H1 (cell line): ENCODE measurements around the gene TNNI2. TPM values are rescaled to one million over a fixed set of nuclear protein-coding genes. Genes with fewer than 3 reads are reported as not detected.

Source experiments
- CTBP2 ChIP-seq: IDR thresholded peaks from 2 replicates; pipeline ENCODE4 v1.7.0; 2011; ENCODE audit warnings: borderline replicate concordance, mild to moderate bottlenecking, moderate library complexity, mixed read lengths, low read length; ENCODE audit not compliant: insufficient read depth, insufficient read length
- EZH2 ChIP-seq: fragments of 200-600 bp; sonication (generic); IDR thresholded peaks from 2 replicates; pipeline ENCODE4 v1.7.1; 2012; ENCODE audit warnings: low read depth, mild to moderate bottlenecking, moderate library complexity, low read length, inconsistent platforms; ENCODE audit not compliant: severe bottlenecking
- JUN ChIP-seq: IDR thresholded peaks from 2 replicates; pipeline ENCODE4 v1.6.1; 2011; ENCODE audit warnings: low read depth, mild to moderate bottlenecking, improper control_type of control experiment, low read length
- JUND ChIP-seq: IDR thresholded peaks from 2 replicates; pipeline ENCODE4 v1.6.1; 2011; ENCODE audit warnings: mild to moderate bottlenecking, improper control_type of control experiment, low read length
- RAD21 ChIP-seq, 2 experiments: IDR thresholded peaks in 1 of 2; conservative IDR thresholded peaks in 1 of 2; 2 replicates each; pipeline ENCODE4 v1.6.1; 2011; ENCODE audit warnings: low read depth in 2 of 2, low read length in 2 of 2, improper control_type of control experiment in 1 of 2, inconsistent platforms in 1 of 2, mild to moderate bottlenecking in 1 of 2, moderate library complexity in 1 of 2
- TAF1 ChIP-seq: IDR thresholded peaks from 2 replicates; pipeline ENCODE4 v1.6.1; 2011; ENCODE audit warnings: mild to moderate bottlenecking, low read depth, low read length
- TEAD4 ChIP-seq: IDR thresholded peaks from 2 replicates; pipeline ENCODE4 v1.6.1; 2012; ENCODE audit warnings: low read depth, low read length, inconsistent platforms, mixed read lengths
- polyA plus RNA-seq, 7 experiments: library from polyadenylated mRNA; depleted of rRNA in 3 of 7; stranded (reverse) in 5 of 7; unstranded in 2 of 7; fragments of >200 nt in 5 of 7; fragments of 200-250 nt in 2 of 7; gene quantifications; 1 replicate in 5 of 7; 2 replicates in 1 of 7; 4 replicates in 1 of 7; pipeline versions ENCODE4 v1.2.1 to v1.2.3, GENCODE V29; 2011 to 2013; ENCODE audit warnings: missing spikeins in 2 of 7, mixed read lengths in 2 of 7
- total RNA-seq: library from RNA; stranded (reverse); fragmentation: NEBNext Ultra II Directional; extraction: Animal tissue kit (Norgen Biotek cat#: 25700); gene quantifications from 2 replicates; pipeline ENCODE4 v1.2.1, GENCODE V29; 2021
- TF ChIP-seq, protein P1 (sequence below): IDR thresholded peaks from 2 replicates; pipeline ENCODE4 v1.6.1; 2012; ENCODE audit warnings: low read length, inconsistent platforms

TNNI2 gene
- total and polyA plus RNA-seq, 2 of the 8 experiments (the other 6 are each of a cell fraction or from before 2014, with no cell fraction given), result not detected

DNA sequence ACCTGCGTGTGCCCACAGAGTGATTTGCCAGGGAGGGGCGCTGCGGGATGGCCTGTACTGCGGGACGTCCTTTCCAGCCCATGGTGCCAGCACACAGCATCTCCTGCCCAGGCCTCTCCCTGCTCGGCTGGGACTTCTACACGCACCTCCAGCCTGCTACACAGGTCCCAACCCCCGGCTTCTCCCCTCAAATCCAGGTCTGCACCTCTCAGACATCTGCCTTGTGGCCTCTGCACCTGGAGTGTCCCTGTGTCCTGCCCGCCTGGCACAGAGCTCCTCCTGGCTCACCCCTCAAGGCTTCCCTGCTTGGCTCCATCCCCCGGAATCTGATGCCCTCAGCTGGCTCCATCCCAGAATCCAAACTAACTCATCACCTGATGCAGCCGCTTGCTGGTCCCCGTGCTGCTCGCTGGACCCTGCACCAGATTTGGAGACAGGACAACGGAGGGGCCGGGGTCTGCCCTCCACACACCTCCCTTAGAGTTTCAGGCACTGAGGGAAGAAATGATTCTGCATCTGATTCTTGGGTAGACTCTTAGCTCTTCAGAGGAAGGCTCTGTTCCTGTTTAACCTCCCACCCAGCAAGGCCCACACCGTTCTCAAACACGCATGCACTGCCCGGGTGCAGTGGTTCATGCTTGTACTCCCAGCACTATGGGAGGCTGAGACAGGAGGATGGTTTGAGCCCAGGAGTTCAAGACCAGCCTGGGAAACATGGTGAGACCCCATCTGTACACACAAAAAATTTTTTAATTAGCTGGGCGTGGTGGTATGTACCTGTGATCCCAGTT is 10.1 kb downstream of the TNNI2 start (continued):
- TF ChIP-seq, protein P1, sequence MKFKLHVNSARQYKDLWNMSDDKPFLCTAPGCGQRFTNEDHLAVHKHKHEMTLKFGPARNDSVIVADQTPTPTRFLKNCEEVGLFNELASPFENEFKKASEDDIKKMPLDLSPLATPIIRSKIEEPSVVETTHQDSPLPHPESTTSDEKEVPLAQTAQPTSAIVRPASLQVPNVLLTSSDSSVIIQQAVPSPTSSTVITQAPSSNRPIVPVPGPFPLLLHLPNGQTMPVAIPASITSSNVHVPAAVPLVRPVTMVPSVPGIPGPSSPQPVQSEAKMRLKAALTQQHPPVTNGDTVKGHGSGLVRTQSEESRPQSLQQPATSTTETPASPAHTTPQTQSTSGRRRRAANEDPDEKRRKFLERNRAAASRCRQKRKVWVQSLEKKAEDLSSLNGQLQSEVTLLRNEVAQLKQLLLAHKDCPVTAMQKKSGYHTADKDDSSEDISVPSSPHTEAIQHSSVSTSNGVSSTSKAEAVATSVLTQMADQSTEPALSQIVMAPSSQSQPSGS, result no peak
- TF ChIP-seq EZH2, result no peak
- no peak for TF ChIP-seq TEAD4
- no peak for TF ChIP-seq JUND
- no peak for TF ChIP-seq JUN
- no peak for TF ChIP-seq TAF1
- no peak for TF ChIP-seq RAD21 (IDR thresholded peaks at IDR 0.05 in 1 of 2, conservative IDR thresholded peaks at IDR 0.05 in 1 of 2; ENCODE audit: low read depth in 2 of 2, low read length in 2 of 2)
- no peak for TF ChIP-seq CTBP2
